GM03348 (cell line): ENCODE data around the gene NDRG2.
"Not testable (repeated sequence)": the region's sequence is repeated elsewhere in the genome, so short reads cannot be mapped to it uniquely, and the experiment has no call there.

ENCODE experiments used
- DNase-seq: peaks from one replicate; pipeline ENCODE4 v3.0.0; 2012; ENCODE audit warnings: low spot score

Gene NDRG2

DNA sequence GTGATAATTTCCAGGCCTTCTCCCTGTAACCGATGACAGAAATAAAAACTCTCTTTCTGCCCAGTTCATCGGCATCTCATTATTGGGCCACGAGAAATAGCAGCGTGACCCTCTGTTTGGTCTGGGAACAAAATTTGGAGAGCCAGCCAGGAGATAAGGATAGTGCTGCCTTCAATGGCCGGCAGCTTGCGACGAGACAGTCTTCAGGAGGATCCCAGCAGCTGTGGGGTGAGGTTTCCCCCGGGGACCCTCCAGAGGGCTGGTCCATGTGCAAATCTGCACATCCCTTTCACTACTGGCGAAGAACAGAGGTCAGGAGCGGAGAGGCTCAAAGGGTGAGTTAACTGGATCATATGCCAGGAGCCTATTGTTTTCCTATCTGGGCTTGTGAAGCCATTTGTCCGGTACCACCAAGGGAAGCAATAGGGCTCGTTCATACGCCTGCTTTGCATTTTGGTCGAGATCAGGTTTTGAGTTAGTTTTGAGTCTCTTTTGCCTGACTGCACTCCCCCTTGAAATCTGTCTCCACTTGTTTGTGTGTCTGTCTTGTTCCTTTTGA lies 21.0 kb downstream of the NDRG2 start:
- no peak for DNase-seq

DNA sequence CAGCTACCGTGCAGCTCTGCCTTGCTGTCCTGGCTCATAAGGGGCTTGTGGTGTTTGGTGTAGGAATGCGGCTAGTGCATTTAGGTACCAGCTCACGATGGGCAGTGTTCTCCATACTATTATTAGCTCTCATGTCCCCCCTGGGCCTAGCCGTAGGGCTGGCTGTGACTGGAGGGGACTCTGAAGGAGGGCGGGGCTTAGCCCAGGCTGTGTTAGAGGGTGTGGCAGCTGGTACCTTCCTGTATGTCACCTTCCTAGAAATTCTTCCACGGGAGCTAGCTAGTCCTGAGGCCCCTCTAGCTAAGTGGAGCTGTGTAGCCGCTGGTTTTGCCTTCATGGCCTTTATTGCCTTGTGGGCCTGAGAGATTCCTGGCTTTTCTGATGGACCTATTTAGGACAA lies 23.6 kb downstream of the NDRG2 start:
- no peak for DNase-seq

DNA sequence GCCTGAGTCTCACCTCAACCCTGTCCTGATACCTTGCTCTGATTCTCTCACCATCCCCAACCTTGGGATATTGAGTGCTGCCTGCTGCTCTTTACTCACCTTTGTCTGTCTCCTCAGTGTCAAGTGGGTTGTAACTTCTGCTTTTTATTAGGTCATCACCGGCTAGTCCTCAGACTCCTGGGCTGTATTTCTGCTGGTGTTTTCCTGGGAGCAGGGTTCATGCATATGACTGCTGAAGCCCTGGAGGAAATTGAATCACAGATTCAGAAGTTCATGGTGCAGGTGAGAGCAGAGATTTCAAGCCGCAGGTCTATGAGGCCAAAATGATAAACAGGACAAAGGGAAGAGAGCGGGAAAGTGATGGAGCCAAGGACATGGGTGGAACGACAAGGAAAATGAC lies 25.3 kb downstream of the NDRG2 start:
- no peak for DNase-seq

DNA sequence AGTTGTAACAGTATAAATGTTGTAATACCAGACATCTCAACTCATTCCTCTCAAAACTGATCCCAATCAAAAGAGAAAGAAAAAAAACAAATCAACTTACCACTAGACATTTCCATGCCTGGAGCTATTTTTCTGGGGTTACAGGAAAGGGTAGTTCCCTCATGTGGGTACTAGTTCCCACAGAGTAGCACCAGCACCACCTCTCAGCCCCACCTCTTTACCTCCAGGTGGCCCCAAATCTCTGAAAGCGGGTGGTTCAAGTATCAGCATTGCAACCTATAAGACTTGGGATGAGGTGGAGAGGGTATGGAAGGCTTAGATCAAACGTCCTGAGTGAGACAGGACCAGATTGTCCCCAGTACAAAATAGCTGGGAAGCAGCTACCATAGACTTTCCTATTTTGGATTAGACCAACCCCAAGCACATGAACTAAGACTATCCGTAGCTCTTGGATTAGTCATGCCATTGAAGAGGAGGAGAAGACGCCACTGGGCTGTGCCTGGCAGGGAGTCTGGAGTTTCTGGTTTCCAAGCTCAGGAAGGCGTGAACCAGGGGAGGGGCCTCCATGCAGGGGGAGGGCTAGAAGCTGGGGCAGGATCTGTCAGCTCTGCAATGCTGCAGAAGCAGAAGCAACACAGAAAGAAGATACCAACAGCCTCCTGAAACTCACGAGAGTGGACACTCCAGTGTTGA lies 26.0 kb downstream of the NDRG2 start, which contains the start of gene SLC39A2:
SLC39A2 (plus strand) TSS at position 620 of the 693 bp plus-strand sequence. CDS start 154 bp downstream, outside the sequence.
- DNase-seq, result peak; percentile 86

DNA sequence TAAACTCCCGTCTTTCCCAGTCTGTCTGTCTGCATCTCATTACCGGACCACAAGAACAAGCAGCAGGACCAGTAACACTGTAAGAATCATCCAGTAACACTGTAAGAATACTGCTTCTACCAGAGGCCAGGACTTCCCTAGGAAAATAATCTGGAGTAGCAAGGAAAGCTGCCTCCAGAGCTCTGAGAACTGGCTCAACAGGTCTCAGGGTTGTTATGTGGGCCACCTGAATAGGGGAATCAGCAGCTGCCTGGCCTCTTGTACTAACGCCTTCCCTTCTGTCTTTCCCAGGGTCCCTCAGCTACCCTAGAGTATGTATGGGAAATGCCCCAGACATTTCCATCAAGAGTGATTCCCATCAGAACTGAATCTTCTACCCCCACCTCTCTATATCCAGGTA lies 26.7 kb downstream of the NDRG2 start:
- DNase-seq, result no peak

DNA sequence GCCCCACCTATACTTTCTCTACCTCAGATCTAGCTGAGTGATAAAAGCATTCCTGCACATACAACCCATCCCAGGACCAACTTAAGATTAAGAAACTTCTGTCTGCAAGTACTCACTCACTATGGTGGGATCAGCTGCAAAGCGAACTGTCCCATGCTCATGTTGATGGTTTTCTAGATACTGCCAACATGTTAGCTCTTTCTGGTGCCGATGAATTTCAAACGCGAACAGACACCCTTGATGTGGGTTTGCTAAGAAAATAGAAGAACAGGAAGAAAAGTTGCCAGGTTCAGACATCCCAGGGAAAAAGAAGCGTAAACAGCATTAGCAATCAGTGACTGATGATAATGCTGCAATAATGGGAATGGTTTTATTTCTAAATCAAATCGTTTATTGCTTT lies 27.3 kb downstream of the NDRG2 start:
- DNase-seq, result no peak

DNA sequence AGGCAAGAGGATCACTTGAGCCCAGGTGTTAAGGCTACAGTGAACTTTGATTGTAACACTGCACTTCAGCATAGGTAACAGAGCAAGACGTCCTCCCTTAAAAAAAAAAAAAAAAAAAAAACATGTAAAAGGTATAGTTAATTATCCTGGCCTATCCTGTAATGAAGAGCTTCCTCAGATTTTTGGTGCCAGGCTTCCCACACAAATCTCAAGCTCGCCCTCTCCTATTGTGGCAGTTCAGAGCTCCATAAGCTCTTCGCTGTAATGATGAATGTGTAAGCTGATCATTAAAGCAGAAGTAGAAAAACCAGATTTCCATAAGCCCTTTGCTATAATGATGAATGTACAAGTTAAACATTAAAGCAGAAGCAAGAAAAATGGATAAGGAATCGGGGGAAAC lies 27.7 kb downstream of the NDRG2 start:
- no peak for DNase-seq

DNA sequence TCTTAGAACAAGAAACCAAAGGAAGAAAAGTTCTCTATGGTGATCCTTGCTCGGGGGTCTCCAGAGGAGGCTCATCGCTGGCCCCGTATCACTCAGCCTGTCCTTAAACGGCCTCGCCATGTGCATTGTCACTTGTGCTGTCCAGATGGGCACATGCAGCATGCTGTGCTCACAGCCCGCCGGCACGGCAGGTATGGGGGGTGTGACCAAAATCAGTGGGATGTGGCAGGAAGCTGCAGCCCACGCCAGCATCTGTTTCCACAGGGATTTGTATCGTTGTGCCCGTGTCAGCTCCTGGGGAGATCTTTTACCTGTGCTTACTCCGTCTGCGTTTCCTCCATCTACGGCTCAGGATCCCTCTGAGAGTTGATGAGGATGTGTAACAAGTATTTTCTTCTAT lies 28.3 kb downstream of the NDRG2 start:
- no peak for DNase-seq

DNA sequence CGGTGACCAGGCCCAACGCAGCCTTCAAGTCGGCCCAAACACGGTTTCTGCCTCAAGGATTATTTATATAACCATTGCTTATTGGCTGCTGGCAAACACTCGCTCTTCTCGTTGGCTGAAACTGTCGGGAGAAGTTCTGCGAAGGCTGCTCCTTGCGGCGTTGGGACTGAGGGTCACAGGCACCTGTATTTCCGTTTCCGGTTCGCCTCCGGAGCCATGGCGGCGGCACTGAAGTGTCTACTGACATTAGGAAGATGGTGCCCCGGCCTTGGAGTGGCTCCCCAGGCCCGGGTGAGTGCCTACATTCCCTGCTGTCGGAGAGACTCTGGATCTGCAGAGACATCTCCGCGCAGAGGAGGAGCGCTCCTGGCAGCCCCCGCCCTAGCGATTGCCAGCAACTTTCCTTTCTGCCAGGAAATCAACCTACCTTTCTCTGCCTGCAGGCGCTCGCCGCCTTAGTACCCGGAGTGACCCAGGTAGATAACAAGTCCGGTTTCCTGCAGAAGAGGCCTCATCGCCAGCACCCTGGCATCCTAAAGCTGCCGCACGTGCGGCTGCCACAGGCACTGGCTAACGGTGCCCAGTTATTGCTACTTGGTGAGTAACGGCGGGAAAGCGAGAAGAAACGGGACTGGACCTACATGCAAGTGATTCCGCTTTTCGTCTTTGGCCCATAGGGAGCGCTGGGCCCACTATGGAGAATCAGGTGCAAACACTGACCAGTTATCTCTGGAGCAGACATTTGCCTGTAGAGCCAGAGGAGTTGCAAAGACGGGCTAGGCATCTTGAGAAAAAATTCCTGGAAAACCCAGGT lies 34.9 kb downstream of the NDRG2 start, which contains the start of gene METTL17:
METTL17 (plus strand) TSS at position 194 of the 814 bp plus-strand sequence; CDS start at position 217, 23 bp downstream.
- peak; percentile 92 for DNase-seq

DNA sequence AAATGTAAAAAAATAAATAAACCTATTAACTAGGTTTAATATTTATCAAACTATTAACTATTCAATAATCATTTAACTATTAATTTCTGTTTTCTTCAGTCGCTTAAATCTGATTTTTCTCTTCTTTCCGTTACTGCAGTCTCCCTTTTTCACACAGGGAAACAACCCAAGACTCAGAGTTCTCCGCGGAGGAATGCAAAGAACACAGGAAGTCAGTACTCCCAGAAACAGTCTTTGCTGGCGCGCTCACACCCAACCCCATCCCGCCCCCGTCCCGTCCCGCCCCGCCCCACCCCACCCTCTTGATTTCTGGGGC lies 35.4 kb downstream of the NDRG2 start:
- no peak for DNase-seq

DNA sequence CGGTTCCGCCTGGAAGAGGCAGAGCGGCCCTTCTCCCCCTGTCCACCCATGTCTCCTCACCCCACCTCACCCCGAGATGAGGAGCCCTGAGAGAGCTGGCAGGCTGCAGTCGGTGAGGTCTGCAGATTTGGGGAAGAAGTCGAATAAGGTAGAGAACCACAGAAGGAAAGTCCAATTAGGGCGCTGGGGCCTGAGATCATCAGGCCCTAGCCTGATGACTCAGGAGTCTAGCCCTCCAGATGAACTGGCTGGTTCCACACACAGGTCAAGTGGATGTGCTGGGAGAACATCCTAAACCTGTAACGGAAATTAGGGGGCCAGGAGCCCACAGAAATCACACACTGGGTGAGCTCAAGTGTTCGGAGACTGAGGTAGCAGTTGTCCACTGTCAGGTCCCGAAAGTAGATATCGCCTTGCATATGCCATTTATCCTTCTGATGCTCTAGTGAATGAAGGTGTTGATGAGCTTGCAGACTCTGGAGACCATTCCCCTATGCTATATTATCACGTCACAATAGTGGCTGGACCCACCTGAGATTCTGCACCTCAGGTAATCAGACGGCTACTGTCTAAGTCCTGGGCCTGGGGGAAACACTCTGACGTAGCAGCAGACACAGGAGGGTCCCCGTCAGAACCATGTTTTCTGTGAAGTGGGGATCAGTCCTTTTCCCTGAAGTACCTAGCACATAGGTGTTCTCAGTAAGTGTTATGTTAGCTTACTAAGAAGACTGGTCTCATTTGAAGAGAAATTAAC lies 36.0 kb downstream of the NDRG2 start:
- DNase-seq, result no peak

DNA sequence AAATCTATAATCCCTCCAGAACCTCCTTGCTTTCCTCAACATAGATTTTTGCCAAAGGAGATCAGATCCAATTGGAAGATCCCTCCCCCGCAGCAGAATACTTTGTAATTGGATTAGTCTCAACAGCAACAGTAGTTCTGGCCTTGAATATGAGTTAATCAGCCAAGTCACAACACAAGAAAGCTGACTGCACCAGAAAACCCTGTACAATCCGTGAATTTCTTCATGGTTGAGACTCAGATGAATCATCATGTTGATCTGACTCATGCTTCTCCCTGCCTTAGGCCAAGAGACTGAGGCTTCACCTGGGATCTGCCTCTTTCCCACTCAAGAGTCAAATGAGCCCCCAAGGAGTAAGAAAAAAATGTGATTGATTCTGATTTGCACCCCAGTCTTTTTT lies 38.0 kb downstream of the NDRG2 start:
- DNase-seq, result peak; percentile 91

DNA sequence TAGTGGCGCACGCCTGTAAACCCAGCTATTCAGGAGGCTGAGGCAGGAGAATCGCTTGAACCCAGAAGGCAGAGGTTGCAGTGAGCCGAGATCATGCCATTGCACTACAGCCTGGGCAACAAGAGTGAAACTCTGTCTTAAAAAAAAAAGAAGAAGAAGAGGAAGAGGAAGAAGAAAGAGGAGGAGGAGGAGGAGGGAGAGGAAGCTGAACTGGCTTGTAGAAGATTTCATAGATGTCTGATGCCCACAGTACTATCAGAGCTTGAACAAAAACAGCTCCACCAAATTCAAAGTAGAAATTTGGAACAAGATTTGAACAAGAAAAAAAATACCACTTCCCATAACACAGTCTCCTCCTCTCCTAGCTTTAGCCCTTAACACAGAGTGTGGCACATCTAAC lies 39.2 kb downstream of the NDRG2 start:
- DNase-seq, result not testable (repeated sequence)

DNA sequence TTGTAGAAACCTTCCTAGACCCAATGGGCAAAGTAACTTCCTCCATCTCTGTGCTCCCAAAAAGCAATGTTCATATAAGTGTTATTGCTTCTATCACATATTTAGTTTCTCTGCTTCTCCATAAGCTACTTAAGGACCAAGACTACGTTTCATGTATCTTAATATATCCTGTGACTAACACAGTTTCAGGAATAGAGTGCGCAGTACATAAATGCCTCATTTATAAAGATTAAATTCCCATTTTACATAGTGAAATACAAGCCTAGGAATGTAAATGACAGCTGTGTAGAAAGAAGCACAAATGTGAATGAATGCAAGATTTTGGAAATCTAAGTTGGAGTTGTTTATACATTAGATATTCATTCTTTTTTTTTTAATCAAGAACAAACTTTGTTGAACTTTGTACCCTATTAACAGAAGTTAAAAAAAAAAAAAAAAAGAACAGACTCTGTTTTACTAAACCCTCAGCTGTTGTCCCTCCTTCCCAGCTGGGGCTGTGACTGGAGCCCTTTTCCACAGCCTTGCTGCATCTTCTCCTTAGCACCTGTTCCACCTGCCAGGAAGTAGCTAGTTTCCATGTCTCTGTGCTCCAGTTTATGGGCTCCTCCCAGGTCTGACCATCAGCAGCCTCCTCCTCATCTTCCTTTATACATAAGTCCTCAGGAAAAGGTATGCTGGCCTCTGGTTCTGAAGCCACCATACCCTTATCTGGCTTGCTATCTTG lies 42.1 kb downstream of the NDRG2 start:
- no peak for DNase-seq

DNA sequence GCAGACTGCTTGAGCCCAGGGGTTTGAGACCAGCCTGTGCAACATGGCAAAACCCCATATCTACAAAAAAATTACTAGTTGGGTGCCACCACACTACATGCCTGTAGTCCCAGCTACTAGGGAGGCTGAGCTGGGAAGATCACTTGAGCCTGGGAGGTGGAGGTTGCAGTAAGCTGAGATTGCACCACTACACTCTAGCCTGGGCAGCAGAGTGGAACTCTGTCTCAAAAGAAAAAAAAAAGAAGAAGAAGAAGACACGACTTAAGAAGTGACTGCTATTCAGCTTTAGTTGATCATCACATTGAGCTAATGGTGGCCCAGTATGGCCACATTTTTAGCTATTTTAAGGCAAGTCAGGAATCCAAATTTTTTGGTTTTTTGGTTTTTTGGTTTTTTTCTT lies 44.0 kb downstream of the NDRG2 start:
- no peak for DNase-seq

DNA sequence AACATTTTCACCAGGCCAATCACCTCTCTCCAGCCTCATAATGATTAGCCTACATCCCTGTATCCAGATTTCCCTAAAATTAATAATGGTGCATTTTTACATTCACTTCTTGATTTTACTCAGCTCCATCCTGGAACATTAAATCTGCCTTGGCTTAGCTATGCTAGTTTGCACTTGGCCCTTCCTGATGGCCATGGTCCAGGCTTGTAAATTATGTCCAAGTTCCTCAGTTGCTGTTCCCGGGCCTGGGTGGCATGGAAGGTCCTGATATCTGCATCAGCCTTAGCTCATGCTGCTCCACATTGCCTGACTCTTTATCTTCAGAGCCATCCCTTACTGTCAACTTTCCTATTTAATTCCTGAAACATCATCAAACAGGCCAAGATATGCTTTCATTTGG lies 46.2 kb downstream of the NDRG2 start:
- no peak for DNase-seq

DNA sequence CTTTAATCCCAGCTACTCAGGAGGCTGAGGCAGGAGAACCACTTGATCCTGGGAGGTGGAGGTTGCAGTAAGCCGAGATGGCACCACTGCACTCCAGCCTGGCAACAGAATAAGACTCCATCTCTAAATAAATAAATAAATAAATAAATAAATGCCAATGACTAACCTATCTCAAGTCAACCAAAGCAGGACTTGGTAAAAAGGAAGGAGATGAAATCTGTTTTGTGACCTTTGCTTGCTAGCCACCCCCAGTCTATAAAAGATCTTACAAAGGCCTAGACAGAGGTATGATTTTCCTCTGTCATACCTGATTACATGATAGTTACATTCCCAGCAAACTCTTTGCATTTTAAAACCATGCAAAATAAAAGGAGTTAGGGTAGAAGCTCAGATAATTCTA lies 48.6 kb downstream of the NDRG2 start:
- no peak for DNase-seq

DNA sequence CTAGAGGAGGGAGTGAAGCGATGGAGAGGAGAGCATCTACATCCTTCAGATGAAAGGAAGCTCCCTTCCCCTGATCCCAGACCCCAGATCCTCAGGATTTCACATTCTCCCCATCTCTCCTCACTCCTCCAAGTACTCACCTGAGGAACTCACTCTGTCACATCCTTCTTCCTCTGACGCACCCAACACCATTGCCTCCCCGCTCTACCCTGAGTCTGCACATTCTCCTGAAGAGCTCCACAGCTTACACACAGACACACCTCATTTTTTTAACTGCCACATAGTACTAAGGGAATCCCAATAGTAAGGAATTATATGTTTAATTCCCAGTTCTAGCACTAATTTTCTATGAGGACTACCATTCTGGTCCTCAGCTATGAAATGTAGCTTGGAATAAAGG lies 51.4 kb downstream of the NDRG2 start:
- DNase-seq, result no peak

DNA sequence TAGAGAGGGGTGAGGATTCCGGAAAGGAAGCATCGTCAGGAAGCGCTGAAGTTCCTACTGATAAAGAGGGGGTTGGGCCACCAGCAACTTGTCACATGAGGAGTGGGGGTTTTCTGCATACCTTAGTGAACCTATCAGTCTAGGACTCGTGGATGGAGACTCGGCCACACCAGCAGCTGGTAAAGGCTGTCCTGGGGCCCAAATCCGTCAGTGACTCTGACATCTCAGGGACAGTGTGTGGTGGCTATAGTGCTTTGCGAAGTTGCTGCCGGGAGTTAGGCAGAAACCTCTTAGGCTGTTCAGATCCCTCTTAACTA lies 53.2 kb downstream of the NDRG2 start:
- no peak for DNase-seq

DNA sequence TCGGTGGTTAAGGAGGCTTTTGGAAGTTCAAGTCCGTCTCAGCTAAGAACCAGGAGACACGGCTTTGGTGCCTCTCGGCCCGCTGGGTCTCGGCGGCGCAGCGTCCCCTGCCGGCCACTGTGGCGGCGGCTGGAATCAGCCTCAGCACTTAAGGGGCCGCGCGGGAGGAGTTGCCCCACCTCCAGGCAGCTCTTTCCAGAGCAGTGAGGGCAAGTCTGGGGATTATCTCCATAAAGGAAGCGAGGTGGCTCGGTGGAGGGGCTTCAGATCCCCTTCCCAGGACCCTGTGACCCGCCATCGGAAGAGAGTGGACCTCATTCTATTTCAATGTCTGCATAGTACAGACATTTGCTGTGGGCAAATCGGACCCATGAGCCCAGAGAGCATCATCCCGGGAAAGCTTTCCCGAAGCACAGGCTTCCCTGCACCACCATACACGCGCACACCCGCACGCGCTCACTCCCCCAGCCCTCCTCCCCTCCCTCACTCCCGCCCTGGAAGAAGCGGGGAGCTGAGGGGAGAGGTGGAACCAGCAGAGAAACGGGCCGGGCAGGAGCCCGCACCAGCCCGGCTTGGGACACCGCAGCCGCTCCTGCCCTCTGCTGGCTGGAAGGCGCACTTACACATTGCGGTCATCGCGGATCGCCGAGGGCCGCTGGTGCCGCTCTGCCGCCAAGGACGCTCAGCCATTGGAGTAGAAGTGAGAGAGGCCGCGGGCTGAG lies 53.7 kb downstream of the NDRG2 start:
- DNase-seq, result peak; percentile 94

DNA sequence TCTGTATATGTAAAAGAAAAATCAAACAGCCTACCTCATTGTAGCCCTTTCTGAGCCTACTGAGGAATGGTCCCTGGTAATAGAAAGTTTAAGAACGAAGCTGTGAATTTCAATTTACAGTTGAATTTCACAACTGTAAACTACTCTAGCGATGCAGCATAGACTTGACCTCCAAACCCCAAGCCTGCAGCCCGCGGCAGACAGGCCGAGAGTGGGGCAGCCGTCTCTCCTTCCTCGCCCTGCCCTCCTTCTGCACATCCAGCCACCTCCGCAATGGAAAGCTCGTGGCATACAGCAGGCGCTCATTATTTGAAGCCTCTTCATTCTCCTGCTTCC lies 54.2 kb downstream of the NDRG2 start:
- DNase-seq, result no peak

DNA sequence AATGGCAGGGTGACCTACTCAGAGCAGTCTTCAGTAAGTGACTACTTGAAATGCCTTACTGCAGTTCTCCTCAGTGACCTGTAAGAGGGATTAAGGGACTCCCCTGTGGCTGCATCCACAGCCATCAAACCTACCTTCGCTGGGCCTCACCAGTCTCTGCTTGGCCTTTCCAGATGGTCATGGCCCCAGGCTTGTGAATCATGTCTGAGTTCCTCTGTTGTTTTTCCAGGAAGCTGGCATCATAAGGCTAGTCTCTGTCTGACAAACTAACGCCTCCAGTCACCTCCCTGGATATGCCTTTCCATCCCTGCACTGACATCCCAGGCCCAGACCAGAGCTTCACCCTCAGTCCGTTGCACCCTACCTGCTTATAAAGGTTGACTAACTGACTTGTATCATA lies 55.5 kb downstream of the NDRG2 start:
- no peak for DNase-seq
